Upper lobe of left lung (tissue), 6 donors: ENCODE results near the gene RNF40. TPM values are rescaled to one million over a fixed set of nuclear protein-coding genes. Genes with fewer than 3 reads are reported as not detected.

Experiments
- ATAC-seq, 2 donors: fragments of 200-7000 bp; cut with Tn5 transposase; one replicate each; pipeline ENCODE4 v1.9.1; 2022; ENCODE audit warnings: mild to moderate bottlenecking in 2 of 2, moderate library complexity in 2 of 2; ENCODE audit not compliant: low FRiP score in 2 of 2
- DNase-seq, 2 donors: peaks; one replicate each; pipeline ENCODE4 v3.0.0-alpha.2; 2019 to 2020
- H3K27ac ChIP-seq, 4 donors: fragments of 200-600 bp; sonication (generic); one replicate each; pipeline ENCODE4 v1.5.1; 2016 to 2019
- H3K27me3 ChIP-seq, 4 donors: fragments of 200-600 bp; sonication (generic); one replicate each; pipeline ENCODE4 v1.5.1; 2017 to 2019
- H3K36me3 ChIP-seq, 4 donors: fragments of 200-600 bp; sonication (generic); one replicate each; pipeline ENCODE4 v1.5.1; 2016 to 2019
- H3K4me1 ChIP-seq, 4 donors: fragments of 200-600 bp; sonication (generic); one replicate each; pipeline ENCODE4 v1.5.1; 2018 to 2019
- H3K4me3 ChIP-seq, 4 donors: fragments of 200-600 bp; sonication (generic); one replicate each; pipeline ENCODE4 v1.5.1; 2017 to 2019; ENCODE audit warnings: mild to moderate bottlenecking in 2 of 4, moderate library complexity in 1 of 4
- H3K9me3 ChIP-seq, 4 donors: fragments of 200-600 bp; sonication (generic); one replicate each; pipeline ENCODE4 v1.5.1; 2018 to 2019
- EP300 ChIP-seq, 4 donors: sonication (generic); formaldehyde crosslinking; IDR thresholded peaks; one replicate each; pipeline ENCODE4 v1.5.1; 2017; ENCODE audit warnings: antibody characterized with exemption in 4 of 4, control low read depth in 2 of 4
- POLR2A ChIP-seq, 4 donors: fragments of 450-650 bp; IDR thresholded peaks; one replicate each; pipeline ENCODE4 v1.5.1; 2016 to 2017; ENCODE audit warnings: antibody characterized with exemption in 4 of 4, mild to moderate bottlenecking in 2 of 4
- POLR2AphosphoS5 ChIP-seq, 2 donors: sonication (generic); formaldehyde crosslinking; IDR thresholded peaks; one replicate each; pipeline ENCODE4 v1.5.1; 2017; ENCODE audit warnings: antibody characterized with exemption in 2 of 2
- WGBS, 2 donors: methylation state at CpG; one replicate each; pipeline ENCODE4 v1.1.5; 2017 to 2018; 5-methylcytosine and 5-hydroxymethylcytosine counted together
- total RNA-seq, 6 donors: library from RNA; depleted of rRNA in 4 of 6; stranded (reverse); fragments of >200 nt in 4 of 6; gene quantifications; one replicate each; pipeline versions ENCODE4 v1.1.0 to v1.2.1, GENCODE V29; 2016 to 2021
- TF ChIP-seq, protein P1 (sequence below), 6 experiments: fragments of 450-650 bp in 4 of 6; fragments of 200-600 bp in 2 of 6; sonication (generic) in 2 of 6; IDR thresholded peaks; one replicate each; pipeline ENCODE4 v1.5.1; 2016 to 2019; ENCODE audit warnings: antibody characterized with exemption in 6 of 6
- donor health status: DM: no; HTN: no; CAD: no; lungs with moderate emphysema.
- donor health status: DM: no; HTN: yes; CAD: no; lungs with severe emphysema.

Gene RNF40
- total RNA-seq, 6 donors from 2014 or later: 69.9 to 137 (median 95.2) TPM

DNA sequence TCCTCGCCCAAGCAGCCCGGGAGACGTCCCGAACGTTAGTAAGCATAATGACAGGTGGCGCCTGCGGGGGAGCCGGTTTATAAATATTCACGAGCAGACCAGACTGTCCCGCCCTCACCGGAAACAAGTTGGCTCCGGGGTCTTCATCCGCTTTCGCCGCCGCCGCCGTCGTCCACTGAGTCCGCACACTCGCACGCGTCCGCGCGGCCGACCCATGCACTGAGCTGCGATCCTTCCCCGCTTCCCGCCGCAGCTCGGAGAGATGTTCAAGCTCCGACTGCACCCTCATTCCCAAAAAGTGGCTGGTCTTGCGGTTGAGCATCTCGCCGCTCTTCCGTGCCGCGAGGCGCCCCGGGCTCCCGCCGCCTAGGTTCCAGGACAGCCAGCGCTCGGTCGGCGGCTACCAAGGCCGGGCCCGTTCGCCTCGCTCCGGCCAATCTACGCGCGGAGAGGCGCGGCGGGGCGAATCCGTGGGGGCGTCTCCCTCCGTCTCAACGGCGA, 645 bp upstream of the RNF40 start:
- peak overlapping the region; percentile 45 to 95 (median 94) for H3K27ac ChIP-seq
- no peaks in the 10 kb centered on the region for H3K27me3 ChIP-seq
- peak overlapping the region; percentile 51 to 96 (median 86) for H3K4me3 ChIP-seq
- WGBS, 2 donors: 0% methylated on average over 4 to 36 of the region's 64 CpGs
- DNase-seq (peak; percentile 37 to 92), ATAC-seq (peak; percentile 48 to 76)
- TF ChIP-seq POLR2AphosphoS5 (IDR thresholded peaks at IDR 0.05) (no peak), EP300 (IDR thresholded peaks at IDR 0.05) (no peak), POLR2A (IDR thresholded peaks at IDR 0.05) (no peak)
- TF ChIP-seq, protein P1, sequence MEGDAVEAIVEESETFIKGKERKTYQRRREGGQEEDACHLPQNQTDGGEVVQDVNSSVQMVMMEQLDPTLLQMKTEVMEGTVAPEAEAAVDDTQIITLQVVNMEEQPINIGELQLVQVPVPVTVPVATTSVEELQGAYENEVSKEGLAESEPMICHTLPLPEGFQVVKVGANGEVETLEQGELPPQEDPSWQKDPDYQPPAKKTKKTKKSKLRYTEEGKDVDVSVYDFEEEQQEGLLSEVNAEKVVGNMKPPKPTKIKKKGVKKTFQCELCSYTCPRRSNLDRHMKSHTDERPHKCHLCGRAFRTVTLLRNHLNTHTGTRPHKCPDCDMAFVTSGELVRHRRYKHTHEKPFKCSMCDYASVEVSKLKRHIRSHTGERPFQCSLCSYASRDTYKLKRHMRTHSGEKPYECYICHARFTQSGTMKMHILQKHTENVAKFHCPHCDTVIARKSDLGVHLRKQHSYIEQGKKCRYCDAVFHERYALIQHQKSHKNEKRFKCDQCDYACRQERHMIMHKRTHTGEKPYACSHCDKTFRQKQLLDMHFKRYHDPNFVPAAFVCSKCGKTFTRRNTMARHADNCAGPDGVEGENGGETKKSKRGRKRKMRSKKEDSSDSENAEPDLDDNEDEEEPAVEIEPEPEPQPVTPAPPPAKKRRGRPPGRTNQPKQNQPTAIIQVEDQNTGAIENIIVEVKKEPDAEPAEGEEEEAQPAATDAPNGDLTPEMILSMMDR (IDR thresholded peaks at IDR 0.05): no peak
- H3K4me1 ChIP-seq: peaks cover 22 to 46% (median 26%) of the 10 kb centered on the region in 4 donors
- no peaks in the 10 kb centered on the region for H3K9me3 ChIP-seq
- peaks cover 20 to 45% (median 37%) of the 10 kb centered on the region in 4 donors for H3K36me3 ChIP-seq

DNA sequence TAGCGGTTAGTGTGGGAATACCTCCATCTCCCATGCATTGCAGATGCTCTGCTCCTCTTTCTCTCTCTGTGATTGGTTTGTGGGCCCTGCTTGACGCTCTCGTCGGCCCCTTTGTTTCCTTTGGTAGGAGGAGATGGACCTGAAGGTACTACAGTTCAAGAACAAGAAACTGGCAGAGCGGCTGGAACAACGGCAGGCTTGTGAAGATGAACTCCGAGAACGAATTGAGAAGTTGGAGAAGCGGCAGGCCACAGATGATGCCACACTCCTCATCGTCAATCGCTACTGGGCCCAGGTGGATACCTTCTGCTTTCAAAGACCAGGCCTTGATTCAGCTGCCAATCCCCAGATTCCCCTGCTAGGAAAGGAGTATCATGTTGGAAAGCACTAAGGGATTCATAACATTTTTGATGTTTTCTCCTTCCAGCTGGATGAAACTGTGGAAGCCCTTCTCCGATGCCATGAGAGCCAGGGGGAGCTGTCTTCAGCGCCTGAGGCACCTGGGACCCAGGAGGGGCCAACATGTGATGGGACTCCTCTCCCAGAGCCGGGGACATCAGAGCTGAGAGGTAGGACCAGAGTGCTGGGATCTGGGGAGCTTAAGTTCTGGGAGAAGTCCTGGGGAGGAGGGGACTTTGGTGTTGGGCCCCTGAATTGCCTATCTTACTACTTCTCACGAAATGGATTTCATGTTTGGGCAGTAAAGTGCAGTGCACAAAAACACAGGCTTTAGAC, 1.0 kb downstream of the RNF40 start:
- H3K36me3 ChIP-seq: peaks cover 36 to 51% (median 44%) of the 10 kb centered on the region in 4 donors
- DNase-seq (no peak), ATAC-seq (no peak)
- H3K27ac ChIP-seq: peak overlapping the region; percentile 81 to 95 (median 94)
- no peaks in the 10 kb centered on the region for H3K27me3 ChIP-seq
- TF ChIP-seq POLR2AphosphoS5 (IDR thresholded peaks at IDR 0.05) (no peak), EP300 (IDR thresholded peaks at IDR 0.05) (no peak), POLR2A (IDR thresholded peaks at IDR 0.05) (no peak)
- TF ChIP-seq, protein P1 (IDR thresholded peaks at IDR 0.05): no peak
- H3K4me1 ChIP-seq: peaks cover 22 to 46% (median 26%) of the 10 kb centered on the region in 4 donors
- peak overlapping the region; percentile 82 to 96 (median 90) for H3K4me3 ChIP-seq
- 64 to 66% methylated on average over 14 to 15 of the region's 15 CpGs for WGBS, 2 donors
- no peaks in the 10 kb centered on the region for H3K9me3 ChIP-seq

DNA sequence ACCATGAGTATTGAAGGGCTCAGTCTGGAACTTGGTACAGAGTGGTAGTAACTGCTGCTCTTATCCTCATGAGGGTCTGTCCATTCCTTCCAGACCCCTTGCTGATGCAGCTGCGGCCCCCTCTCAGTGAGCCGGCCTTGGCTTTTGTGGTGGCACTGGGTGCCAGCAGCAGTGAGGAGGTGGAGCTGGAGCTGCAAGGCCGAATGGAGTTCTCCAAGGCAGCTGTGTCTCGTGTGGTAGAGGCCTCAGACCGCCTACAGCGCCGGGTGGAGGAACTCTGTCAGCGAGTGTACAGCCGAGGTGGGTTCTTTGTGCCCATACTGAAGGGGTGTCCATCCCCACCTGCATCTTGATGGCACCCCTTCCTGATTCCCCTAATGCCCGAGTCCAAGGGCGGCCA, 2.0 kb downstream of the RNF40 start:
- Histone ChIP-seq H3K4me3 (no peak overlapping the region), H3K4me1 (peaks cover 22 to 44% (median 26%) of the 10 kb centered on the region in 4 donors), H3K27ac (no peak overlapping the region), H3K27me3 (no peaks in the 10 kb centered on the region), H3K9me3 (no peaks in the 10 kb centered on the region), H3K36me3 (peaks cover 45 to 60% (median 53%) of the 10 kb centered on the region in 4 donors)
- ATAC-seq (no peak), DNase-seq (no peak)
- TF ChIP-seq, protein P1 (IDR thresholded peaks at IDR 0.05): no peak
- no peak for TF ChIP-seq EP300 (IDR thresholded peaks at IDR 0.05)
- TF ChIP-seq POLR2AphosphoS5 (IDR thresholded peaks at IDR 0.05): no peak
- TF ChIP-seq POLR2A (IDR thresholded peaks at IDR 0.05): no peak
- 91 to 93% methylated on average over 7 to 11 of the region's 11 CpGs for WGBS, 2 donors

DNA sequence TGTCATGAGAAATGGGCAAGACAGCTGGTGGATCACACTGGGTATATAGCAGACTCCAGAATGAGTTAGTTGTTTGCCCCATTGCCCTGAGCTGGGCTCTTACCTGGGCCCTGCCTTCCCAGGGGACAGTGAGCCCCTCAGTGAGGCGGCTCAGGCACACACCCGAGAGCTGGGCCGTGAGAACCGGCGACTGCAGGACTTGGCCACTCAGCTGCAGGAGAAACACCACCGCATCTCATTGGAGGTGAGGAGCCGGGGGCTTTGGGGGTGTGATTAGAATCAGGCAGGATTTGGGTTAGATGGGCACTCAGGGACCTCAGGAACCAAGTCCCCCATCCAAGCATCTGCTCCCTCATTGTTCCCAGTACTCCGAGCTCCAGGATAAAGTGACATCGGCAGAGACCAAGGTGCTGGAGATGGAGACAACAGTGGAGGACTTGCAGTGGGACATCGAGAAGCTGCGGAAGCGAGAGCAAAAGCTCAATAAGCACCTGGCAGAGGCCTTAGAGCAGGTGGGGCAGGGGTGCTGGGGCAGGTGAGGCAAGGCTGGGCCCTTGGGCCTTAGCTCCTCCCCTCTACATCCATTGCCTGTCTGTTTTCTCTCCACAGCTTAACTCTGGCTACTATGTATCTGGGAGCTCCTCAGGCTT, 2.8 kb downstream of the RNF40 start:
- WGBS, 2 donors: 99 to 100% methylated on average over 7 to 12 of the region's 12 CpGs
- no peak overlapping the region for H3K27ac ChIP-seq
- no peak for DNase-seq
- peaks cover 22 to 36% (median 26%) of the 10 kb centered on the region in 4 donors for H3K4me1 ChIP-seq
- H3K27me3 ChIP-seq: no peaks in the 10 kb centered on the region
- H3K4me3 ChIP-seq: no peak overlapping the region
- H3K36me3 ChIP-seq: peaks cover 52 to 68% (median 61%) of the 10 kb centered on the region in 4 donors
- no peak for ATAC-seq
- TF ChIP-seq POLR2AphosphoS5 (IDR thresholded peaks at IDR 0.05) (no peak), EP300 (IDR thresholded peaks at IDR 0.05) (no peak)
- H3K9me3 ChIP-seq: no peaks in the 10 kb centered on the region

DNA sequence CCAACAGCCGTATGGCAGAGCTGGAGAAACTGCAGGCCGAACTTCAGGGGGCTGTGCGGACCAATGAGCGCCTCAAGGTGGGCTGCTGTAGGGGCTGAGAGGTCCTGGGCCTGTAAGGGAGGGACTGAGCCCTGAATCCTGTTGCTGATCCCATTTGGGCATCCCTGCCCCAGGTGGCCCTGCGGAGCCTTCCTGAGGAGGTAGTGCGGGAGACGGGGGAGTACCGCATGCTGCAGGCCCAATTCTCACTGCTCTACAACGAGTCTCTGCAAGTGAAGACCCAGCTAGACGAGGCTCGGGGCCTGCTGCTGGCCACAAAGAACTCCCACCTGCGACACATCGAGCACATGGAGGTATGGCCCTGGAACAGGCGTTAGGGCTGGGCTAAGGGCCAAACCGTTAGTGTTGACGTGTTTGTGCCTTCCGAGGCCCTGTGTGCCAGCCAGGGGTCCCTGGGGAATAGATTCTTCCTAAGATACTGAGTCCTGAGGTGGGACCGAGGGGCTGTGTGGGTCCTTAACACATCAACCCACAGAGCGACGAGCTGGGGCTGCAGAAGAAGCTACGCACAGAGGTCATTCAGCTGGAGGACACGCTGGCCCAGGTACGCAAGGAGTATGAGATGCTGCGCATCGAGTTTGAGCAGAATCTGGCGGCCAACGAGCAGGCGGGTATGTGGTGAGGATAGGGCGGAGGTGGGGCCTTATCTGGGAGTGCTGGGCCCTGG, 4.2 kb downstream of the RNF40 start:
- WGBS, 2 donors: 93 to 94% methylated on average over 27 to 29 of the region's 29 CpGs
- TF ChIP-seq POLR2AphosphoS5 (IDR thresholded peaks at IDR 0.05): no peak
- no peak for TF ChIP-seq POLR2A (IDR thresholded peaks at IDR 0.05)
- TF ChIP-seq, protein P1 (IDR thresholded peaks at IDR 0.05): no peak
- TF ChIP-seq EP300 (IDR thresholded peaks at IDR 0.05): no peak
- H3K4me1 ChIP-seq: peaks cover 16 to 24% (median 17%) of the 10 kb centered on the region in 4 donors
- no peaks in the 10 kb centered on the region for H3K27me3 ChIP-seq
- H3K9me3 ChIP-seq: no peaks in the 10 kb centered on the region
- peaks cover 62 to 83% (median 74%) of the 10 kb centered on the region in 4 donors for H3K36me3 ChIP-seq
- H3K4me3 ChIP-seq: no peak overlapping the region
- ATAC-seq (no peak), DNase-seq (no peak)
- no peak overlapping the region for H3K27ac ChIP-seq
